GM20000 (cell line): ENCODE data around the gene TRIM40.
A peak's percentile ranks its signal among the peaks of the same experiment; 100 is the strongest.
"Not testable (repeated sequence)": the region's sequence is repeated elsewhere in the genome, so short reads cannot be mapped to it uniquely, and the experiment has no call there.

Source experiments
- DNase-seq: peaks from one replicate; pipeline ENCODE4 v3.0.0; 2012; ENCODE audit warnings: low spot score
- TF ChIP-seq, protein P1 (sequence below): IDR thresholded peaks from 2 replicates; pipeline ENCODE4 v1.5.1; 2012; ENCODE audit warnings: mild to moderate bottlenecking, control low read depth; ENCODE audit errors: extremely low read depth, missing control alignments

Gene TRIM40

DNA sequence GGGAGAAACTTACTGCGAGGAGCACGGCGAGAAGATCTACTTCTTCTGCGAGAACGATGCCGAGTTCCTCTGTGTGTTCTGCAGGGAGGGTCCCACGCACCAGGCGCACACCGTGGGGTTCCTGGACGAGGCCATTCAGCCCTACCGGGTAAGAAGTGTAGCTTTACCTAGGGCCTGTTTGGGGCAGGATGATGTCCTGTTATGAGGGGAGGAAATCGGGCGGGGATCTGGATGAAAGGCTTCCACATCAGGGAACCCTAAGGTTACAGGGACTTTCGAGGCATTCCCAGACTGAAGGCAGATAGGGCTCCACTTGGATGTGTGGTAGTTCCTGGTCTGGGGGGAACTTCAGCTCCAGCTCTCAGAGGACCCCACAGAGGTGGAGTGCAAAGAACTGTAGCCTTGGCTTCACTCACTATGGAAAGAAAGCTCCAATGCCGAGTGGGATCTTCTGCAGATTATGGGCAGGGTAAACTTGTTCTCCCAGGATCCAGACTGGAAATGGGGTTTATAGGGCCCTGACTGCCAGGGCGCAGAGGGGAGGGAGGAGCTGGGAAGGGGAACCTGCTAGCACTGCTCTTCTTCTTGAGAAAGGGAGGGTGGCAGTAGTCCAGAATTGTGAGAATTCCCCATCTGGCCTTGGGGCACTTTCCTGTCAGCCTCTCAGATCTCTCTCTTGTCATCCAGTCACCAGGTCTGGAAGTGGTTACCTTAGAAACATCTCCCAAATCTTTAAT lies 28.1 kb downstream of the TRIM40 start:
- TF ChIP-seq, protein P1, sequence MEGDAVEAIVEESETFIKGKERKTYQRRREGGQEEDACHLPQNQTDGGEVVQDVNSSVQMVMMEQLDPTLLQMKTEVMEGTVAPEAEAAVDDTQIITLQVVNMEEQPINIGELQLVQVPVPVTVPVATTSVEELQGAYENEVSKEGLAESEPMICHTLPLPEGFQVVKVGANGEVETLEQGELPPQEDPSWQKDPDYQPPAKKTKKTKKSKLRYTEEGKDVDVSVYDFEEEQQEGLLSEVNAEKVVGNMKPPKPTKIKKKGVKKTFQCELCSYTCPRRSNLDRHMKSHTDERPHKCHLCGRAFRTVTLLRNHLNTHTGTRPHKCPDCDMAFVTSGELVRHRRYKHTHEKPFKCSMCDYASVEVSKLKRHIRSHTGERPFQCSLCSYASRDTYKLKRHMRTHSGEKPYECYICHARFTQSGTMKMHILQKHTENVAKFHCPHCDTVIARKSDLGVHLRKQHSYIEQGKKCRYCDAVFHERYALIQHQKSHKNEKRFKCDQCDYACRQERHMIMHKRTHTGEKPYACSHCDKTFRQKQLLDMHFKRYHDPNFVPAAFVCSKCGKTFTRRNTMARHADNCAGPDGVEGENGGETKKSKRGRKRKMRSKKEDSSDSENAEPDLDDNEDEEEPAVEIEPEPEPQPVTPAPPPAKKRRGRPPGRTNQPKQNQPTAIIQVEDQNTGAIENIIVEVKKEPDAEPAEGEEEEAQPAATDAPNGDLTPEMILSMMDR: no peak
- DNase-seq: no peak

DNA sequence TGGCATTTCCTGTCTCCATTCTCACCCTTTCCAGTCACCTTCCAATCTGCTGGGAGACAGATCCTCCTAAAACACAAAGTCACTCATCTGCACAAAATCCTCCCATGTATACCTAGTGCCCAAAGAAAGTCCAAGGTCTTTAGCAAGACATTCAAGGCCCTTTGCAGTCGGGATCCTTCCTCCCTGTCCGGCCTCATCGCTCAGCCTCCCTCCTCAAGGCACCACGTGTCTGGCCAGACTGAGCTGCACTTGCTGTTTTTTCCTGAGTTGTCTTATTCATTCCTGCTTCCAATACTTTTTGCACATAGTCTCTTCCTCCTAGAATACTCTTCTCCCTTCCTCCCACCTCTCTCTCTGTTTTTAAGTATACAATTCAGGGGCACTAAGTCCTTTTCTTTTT lies 28.8 kb downstream of the TRIM40 start:
- TF ChIP-seq, protein P1: no peak
- no peak for DNase-seq

- DNase-seq: not testable (repeated sequence)
Observed at GRCh38 chr6:30165238-30165637, 29.3 kb downstream of the TRIM40 start.

DNA sequence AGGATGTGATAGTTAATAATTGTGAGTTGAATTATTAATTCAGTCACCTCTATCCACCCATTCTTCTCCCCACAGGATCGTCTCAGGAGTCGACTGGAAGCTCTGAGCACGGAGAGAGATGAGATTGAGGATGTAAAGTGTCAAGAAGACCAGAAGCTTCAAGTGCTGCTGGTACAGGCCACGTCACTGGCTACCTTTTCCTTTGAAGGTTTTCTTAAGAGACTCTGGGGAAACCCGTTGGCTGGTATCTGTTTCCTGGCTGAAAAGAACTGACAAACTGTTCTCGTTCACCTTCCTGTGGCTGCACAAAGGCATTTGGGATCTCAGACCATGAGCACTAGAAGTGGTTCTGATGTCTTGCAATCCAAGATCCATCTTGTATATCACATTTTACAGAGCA lies 31.2 kb downstream of the TRIM40 start:
- TF ChIP-seq, protein P1: no peak
- DNase-seq: no peak

GRCh38 chr6:30168741-30169140 lies 32.8 kb downstream of the TRIM40 start:
- DNase-seq: no peak
- TF ChIP-seq, protein P1: no peak

- TF ChIP-seq, protein P1: peak; percentile 71
- DNase-seq: peak; percentile 77
Observed at GRCh38 chr6:30169658-30170614, 34.0 kb downstream of the TRIM40 start.

- TF ChIP-seq, protein P1: no peak
- DNase-seq: no peak
Observed at GRCh38 chr6:30171677-30172471, 35.9 kb downstream of the TRIM40 start.
